CD4-positive, alpha-beta T cell treated with Interleukin-12 subunit alpha and Interleukin-12 subunit beta, for 1 hour (primary cell): Measurements from ENCODE around the gene VPS45.
A peak's percentile ranks its signal among the peaks of the same experiment; 100 is the strongest.
"Not testable (repeated sequence)": the region's sequence is repeated elsewhere in the genome, so short reads cannot be mapped to it uniquely, and the experiment has no call there.

Experiments
- DNase-seq: peaks from one replicate; pipeline ENCODE4 v3.0.0-alpha.2; 2020

VPS45 gene, protein sequence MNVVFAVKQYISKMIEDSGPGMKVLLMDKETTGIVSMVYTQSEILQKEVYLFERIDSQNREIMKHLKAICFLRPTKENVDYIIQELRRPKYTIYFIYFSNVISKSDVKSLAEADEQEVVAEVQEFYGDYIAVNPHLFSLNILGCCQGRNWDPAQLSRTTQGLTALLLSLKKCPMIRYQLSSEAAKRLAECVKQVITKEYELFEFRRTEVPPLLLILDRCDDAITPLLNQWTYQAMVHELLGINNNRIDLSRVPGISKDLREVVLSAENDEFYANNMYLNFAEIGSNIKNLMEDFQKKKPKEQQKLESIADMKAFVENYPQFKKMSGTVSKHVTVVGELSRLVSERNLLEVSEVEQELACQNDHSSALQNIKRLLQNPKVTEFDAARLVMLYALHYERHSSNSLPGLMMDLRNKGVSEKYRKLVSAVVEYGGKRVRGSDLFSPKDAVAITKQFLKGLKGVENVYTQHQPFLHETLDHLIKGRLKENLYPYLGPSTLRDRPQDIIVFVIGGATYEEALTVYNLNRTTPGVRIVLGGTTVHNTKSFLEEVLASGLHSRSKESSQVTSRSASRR

GRCh38 chr1:150067184-150068108 lies at the start of gene VPS45:
TSS of gene VPS45 (plus strand) at chr1:150067776. CDS start at chr1:150067858, 82 bp downstream.
- DNase-seq, result peak; percentile 85

DNA sequence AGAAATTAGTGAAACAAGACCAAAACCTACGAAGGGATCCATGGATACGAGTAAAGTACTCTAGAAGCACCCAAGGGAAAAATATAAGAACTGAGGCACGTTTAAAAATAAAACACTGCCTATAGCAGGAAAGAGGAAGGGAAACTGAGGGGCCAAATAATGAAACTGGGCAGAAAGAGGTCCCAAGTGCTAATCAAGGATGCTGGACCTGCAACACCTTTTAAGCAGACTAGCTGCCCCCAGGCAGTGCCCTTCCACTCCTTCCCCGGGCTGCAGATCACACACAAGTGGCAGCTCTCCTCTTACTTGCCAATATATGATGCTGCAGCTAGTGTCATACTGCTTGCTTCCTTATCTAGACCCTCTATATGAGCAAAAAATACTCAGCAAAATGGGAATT lies 49.4 kb upstream of the VPS45 start:
- DNase-seq, result no peak

DNA sequence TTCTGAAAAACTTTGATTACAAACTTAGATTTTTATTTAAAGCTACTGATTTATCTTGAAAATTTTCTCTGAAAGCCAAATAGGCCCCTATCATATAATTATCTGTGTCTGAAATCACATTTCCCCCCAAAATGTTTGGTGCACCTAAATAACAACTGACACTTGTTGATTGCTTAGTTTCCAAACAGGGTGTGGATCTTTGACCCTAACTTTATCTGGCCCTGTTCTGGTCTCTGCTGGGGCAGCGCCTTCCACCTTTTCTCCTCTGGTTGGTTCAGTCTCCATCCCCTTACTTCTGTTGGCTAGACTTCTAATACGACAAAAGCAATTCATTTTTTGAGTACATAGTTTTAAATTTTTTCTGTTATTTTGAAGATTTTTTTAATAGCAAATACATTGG lies 46.9 kb upstream of the VPS45 start:
- DNase-seq, result no peak

- DNase-seq, result no peak
Observed at GRCh38 chr1:150021191-150021694, 46.3 kb upstream of the VPS45 start.

GRCh38 chr1:150022357-150022756 lies 45.2 kb upstream of the VPS45 start:
- DNase-seq, result no peak

- DNase-seq, result no peak
Observed at GRCh38 chr1:150024156-150024555, 43.4 kb upstream of the VPS45 start.

DNA sequence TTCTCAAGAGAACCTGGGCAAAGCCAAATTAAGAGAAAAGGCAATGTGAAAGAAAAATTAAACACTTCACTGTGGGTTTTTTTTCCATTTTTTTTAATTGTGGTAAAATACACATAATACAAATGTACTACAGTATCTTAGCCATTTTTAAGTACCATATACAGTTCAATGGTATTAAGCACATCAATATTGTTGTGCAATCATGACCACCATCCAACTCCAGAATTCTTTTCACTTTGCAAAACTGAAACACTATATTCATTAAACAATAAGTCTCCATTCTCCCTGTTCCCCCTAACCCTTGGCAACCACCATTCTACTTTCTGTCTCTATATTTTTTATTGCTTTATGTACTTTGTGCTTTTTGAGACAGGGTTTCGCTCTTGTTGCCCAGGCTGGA lies 39.3 kb upstream of the VPS45 start:
- no peak for DNase-seq

- DNase-seq, result no peak
Observed at GRCh38 chr1:150034336-150034735, 33.2 kb upstream of the VPS45 start.

DNA sequence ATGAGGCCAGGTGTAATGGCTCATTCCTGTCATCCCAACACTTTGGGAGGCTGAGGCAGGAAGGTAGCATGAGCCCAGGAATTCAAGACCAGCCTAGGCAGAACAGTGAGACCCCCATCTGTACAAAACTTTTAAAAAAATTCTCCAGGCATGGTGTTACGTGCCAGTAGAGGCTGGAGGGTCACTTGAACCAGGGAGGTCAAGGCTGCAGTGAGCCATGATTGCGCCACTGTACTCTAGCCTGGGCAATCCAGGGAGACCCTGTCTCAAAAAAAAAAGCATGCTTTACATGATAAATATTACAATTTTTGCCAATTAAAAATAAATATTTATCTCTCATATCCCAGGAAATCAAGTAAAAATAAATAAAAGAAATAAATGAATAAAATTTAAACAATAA lies 17.6 kb upstream of the VPS45 start:
- no peak for DNase-seq

GRCh38 chr1:150051089-150051373 lies 16.5 kb upstream of the VPS45 start:
- no peak for DNase-seq

- not testable (repeated sequence) for DNase-seq
Observed at GRCh38 chr1:150051905-150052412, 15.6 kb upstream of the VPS45 start.

DNA sequence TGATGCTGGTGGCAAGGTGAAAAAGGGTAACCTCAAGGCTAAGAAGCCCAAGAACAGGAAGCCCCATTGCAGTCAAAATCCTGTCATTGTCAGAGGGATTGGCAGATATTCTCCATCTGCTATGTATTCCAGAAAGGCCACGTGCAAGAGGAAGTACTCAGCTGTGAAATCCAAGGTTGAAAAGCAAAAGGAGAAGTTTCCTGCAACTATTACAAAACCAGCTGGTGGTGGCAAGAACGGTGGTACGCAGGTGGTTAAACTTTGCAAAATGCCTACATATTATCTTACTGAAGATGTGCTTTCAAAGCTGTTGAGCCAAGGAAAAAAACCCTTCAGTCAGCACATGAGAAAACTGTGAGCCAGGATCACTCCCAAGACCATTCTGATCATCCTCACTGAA lies 13.7 kb upstream of the VPS45 start:
- no peak for DNase-seq

DNA sequence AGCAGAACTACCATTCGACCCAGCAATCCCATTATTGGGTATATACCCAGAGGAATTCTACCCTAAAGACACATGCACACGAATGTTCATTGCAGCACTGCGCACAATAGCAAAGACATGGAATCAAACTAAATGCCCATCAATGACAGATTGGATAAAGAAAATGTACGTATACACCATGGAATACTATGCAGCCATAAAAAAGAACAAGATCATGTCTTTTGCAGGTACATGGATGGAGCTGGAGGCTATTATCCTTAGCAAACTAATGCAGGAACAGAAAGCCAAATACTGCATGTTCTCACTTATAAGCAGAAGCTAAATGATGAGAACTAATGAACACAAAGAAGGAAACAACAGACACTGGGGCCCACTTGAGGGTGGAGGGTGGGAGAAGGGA lies 12.1 kb upstream of the VPS45 start:
- DNase-seq, result not testable (repeated sequence)

DNA sequence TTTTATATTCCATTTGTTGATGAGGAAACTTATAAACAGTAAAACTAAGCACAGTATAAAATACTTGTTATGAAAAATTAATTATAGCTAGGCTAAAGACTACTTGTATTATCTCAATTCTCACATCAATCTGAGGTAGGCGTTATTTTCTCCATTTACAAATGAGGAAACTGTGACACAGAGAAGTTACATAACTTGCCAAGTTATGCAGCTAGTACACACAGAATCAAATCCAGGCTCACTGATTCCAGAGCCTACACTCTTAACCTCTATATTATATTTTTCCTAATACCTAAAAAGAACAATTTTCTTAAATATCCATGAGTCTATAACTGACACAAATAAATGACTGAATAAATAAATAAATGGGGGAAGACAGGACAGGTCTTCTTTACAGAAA lies 11.2 kb upstream of the VPS45 start:
- no peak for DNase-seq

DNA sequence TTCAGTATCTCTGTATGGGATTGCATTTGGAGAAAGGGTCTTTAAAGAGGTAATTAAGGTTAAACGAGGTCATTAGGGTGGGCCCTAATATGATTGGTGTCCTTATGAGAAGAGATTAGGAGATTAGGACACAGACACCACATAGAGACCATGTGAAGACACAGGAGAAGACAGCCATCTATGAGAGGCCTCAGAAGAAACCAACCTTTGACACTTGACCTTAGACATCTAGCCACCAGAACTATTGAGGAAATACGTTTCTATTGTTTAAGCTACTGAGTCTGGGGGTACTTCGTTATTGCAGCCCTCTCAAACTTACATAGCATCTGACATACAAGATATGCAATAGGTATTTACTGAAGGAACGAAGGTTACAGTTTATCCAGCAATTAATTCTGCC lies 7.3 kb upstream of the VPS45 start:
- no peak for DNase-seq

DNA sequence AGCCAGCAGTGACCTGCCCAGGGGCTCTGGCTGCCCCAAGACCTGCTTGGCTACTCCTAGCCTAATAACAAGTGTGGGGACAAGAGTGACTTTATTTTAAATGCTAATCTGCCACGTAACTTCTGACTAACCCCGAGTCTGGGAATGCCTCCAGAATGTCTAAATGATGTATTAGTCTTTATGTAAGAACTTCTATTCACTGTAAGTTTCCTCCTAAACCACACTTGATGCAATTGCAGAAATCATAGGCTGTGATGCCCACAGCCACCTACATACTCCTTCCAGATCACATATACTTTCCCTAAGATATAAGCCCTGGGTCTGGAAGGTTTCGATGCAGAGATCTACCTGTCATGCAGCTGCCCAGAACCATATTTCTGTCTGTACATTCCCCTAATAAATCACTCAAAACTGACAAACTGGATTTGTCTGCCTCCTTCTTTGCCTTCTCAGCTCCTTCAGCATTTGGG lies 5.9 kb upstream of the VPS45 start:
- DNase-seq, result no peak

- no peak for DNase-seq
Observed at GRCh38 chr1:150062113-150062512, 5.5 kb upstream of the VPS45 start.

DNA sequence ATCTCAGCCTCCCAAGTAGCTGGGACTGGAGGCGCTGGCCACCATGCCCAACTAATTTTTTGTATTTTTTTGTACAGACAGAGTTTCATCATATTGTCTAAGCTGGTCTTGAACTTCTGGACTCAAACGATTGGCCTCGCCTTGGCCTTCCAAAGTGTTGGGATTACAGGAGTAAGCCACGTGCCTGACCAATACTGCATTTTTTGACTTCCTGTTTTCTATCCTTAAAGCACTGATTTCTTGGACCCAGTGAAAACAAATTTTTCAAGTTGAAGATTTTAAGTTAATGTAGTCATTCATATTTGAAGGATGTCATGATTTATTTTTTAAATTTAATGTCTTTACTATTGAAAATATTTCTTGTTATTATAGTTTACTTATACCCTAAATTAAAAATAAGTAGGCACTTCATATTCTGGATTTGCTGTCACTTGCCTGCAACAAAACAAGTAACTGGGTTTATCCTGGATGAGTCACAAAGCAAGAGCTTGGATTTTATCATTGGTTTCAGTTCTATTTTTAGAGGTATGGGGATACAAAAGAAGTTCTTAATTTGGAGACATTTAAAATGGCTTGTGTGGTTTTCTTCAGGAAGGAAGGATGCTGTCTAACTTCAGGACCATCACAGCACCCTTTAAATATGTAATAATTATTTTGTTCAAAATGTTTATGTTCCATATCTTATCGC lies 2.2 kb upstream of the VPS45 start:
- DNase-seq, result no peak

GRCh38 chr1:150066328-150066727 lies 1.2 kb upstream of the VPS45 start:
- DNase-seq, result no peak

DNA sequence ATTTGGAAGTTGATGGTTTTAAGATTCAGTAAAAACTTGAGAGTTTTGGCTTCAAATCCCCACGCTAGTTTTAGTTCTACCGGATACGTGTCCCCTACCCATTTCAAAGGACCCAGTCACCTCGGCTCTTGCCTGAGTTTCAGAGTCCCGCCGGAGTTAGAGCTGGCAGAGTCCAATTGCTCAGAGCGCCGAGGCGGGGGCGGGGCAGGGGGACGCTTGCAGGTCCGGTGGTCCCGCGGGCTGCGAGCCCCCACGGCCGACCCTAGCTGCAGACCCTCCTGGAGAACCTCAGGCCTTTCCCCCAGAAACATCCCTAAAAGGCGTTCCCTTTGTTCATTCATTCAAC lies 765 bp upstream of the VPS45 start:
- DNase-seq, result peak; percentile 30

- DNase-seq, result no peak
Observed at GRCh38 chr1:150068109-150068435, 496 bp downstream of the VPS45 start.

GRCh38 chr1:150069923-150070322 lies 2.3 kb downstream of the VPS45 start:
- no peak for DNase-seq

DNA sequence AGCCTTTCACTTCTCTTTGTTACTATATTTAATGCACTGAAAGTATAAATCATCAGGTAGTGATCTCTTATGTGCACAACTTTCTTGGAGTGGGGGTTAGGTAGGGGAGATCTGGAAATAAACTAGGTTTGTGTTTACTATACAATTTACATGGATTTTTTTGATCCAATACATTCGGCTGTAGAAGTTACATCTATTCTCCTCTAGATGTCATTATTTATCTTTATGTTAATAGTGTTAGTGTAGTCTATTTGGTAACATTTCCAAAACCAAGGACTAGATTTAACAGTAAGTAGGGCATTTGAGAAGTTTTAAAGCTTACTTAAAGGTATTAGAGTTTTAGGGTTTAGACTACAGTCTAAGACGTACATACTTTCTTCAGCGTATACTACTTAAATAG lies 5.4 kb downstream of the VPS45 start:
- peak; percentile 40 for DNase-seq
